Activated CD4-positive, alpha-beta T cell treated with anti-CD3 and anti-CD28 coated beads for 36 hours (primary cell): ENCODE data around the gene HTR1E. TPM values are rescaled to one million over a fixed set of nuclear protein-coding genes. Genes with fewer than 3 reads are reported as not detected.
"Not testable (repeated sequence)": the region's sequence is repeated elsewhere in the genome, so short reads cannot be mapped to it uniquely, and the experiment has no call there.

Source experiments
- ATAC-seq: fragments of 200-7000 bp; cut with Tn5 transposase; one replicate; pipeline ENCODE4 v1.10.0; 2021; ENCODE audit warnings: mild to moderate bottlenecking, moderate library complexity
- CTCF ChIA-PET: fragments of 350-600 bp; sonication (Branson Sonifier 250); formaldehyde crosslinking; loops from one replicate; lab custom pipeline; 2021; ENCODE audit warnings: antibody characterized with exemption; lab: Charles Lee
- POLR2A ChIA-PET: fragments of 350-600 bp; sonication (Branson Sonifier 250); formaldehyde crosslinking; loops from one replicate; lab custom pipeline; 2021; ENCODE audit warnings: antibody characterized with exemption, inconsistent platforms; lab: Charles Lee
- DNase-seq: peaks from one replicate; pipeline ENCODE4 v3.0.0-alpha.2; 2020
- H3K27ac Mint-ChIP-seq: one replicate; pipeline ENCODE4 v1.8.0; 2021; ENCODE audit warnings: mixed read lengths
- H3K27me3 Mint-ChIP-seq: one replicate; pipeline ENCODE4 v1.8.0; 2021; ENCODE audit warnings: mixed read lengths
- H3K36me3 Mint-ChIP-seq: one replicate; pipeline ENCODE4 v1.8.0; 2021; ENCODE audit warnings: low read depth, mixed read lengths
- H3K4me1 Mint-ChIP-seq: one replicate; pipeline ENCODE4 v1.8.0; 2021; ENCODE audit warnings: mixed read lengths
- H3K4me3 Mint-ChIP-seq: one replicate; pipeline ENCODE4 v1.8.0; 2021; ENCODE audit warnings: mild to moderate bottlenecking, moderate library complexity, mixed read lengths
- H3K9me3 Mint-ChIP-seq: one replicate; pipeline ENCODE4 v1.8.0; 2021; ENCODE audit warnings: low read depth, mixed read lengths
- intact Hi-C, 2 experiments: fragments of 100-400 bp; cut with DNase I in 1 of 2; cut with micrococcal nuclease in 1 of 2; formaldehyde crosslinking; loops; one replicate each; pipeline versions ENCODE4 v1.14.2 to v1.15.1; 2022 to 2024; cut with DNase I, micrococcal nuclease
- total RNA-seq, 2 experiments: library from RNA; stranded (reverse); gene quantifications; one replicate each; pipeline ENCODE4 v1.2.3, GENCODE V29; 2021

Gene HTR1E
- total RNA-seq, result not detected

GRCh38 chr6:86937219-86938079 lies at the start of gene HTR1E:
Gene HTR1E, plus strand, starts transcription at chr6:86937528. Its CDS starts 77,807 bp downstream, at chr6:87015335.
- Mint-ChIP-seq H3K27ac (no peak within 1 kb of the TSS), H3K4me3 (no peak within 1 kb of the TSS), H3K27me3 (peaks cover 36% of the 10 kb centered on the region), H3K9me3 (no peaks in the 10 kb centered on the region), H3K36me3 (no peaks in the 10 kb centered on the region), H3K4me1 (no peaks in the 10 kb centered on the region)
- intact Hi-C loops, result no loop called here
- ATAC-seq (peak; percentile 64), DNase-seq (peak; percentile 56)
- ChIA-PET CTCF (interaction anchor here (0.5 to 1.2 kb wide), 4 partner anchors 17 to 1362 kb away, joined by 3 to 5 read pairs (median 3); no protein-coding TSS in a partner anchor), POLR2A (no interaction called here)

- intact Hi-C loops, result no loop called here
- Mint-ChIP-seq H3K9me3 (peaks cover 4% of the 10 kb centered on the region), H3K27ac (no peak overlapping the region), H3K4me1 (no peaks in the 10 kb centered on the region), H3K27me3 (no peaks in the 10 kb centered on the region), H3K4me3 (no peak overlapping the region), H3K36me3 (no peaks in the 10 kb centered on the region)
- DNase-seq, result no peak
- CTCF ChIA-PET, result interaction anchor here (0.6 kb wide), 1 partner anchor 442 kb away, joined by 3 read pairs; no protein-coding TSS in a partner anchor
- POLR2A ChIA-PET, result no interaction called here
- ATAC-seq, result no peak
Measured at GRCh38 chr6:86888301-86888700, 49.0 kb upstream of the HTR1E start.

DNA sequence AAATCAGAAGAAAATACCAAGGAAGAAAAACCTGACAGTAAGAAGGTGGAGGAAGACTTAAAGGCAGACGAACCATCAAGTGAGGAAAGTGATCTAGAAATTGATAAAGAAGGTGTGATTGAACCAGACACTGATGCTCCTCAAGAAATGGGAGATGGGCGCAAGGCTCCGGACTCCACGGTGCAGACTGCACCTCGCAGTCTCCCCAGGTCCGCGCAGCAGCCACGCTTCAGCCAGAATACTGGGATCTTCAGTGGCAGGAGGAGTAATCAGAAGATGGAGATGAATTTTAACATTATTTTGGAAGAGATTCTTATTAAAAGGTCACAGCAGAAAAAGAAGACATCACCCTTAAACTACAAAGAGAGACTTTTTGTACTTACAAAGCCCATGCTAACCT lies 40.1 kb upstream of the HTR1E start:
- DNase-seq, H3K27me3 Mint-ChIP-seq, intact Hi-C loops, H3K27ac Mint-ChIP-seq, H3K36me3 Mint-ChIP-seq, H3K4me1 Mint-ChIP-seq, ATAC-seq, POLR2A ChIA-PET, H3K9me3 Mint-ChIP-seq, CTCF ChIA-PET, H3K4me3 Mint-ChIP-seq: not testable (repeated sequence)

DNA sequence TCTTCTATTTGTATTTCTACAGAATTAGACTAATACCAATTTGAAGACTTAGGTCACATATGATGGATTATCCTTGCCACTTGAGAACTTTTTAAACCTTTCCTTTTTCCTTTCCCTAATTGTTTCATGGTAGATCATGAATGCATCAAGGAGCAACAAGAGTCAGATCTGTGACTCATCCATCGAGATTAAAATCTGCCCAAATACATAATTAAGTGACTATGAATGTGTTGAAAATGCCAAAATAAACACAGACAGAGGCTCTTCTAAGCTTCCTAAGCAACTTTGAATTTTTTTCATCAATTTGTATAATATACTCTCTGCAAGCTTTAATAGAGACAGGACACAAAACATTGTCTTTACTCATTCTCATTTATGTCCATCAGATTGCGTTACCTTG lies 23.5 kb upstream of the HTR1E start:
- intact Hi-C loops, result no loop called here
- DNase-seq (no peak), ATAC-seq (no peak)
- no peak overlapping the region for H3K4me3 Mint-ChIP-seq
- ChIA-PET CTCF (no interaction called here), POLR2A (no interaction called here)
- H3K9me3 Mint-ChIP-seq, result no peaks in the 10 kb centered on the region
- H3K27ac Mint-ChIP-seq, result no peak overlapping the region
- no peaks in the 10 kb centered on the region for H3K27me3 Mint-ChIP-seq
- no peaks in the 10 kb centered on the region for H3K36me3 Mint-ChIP-seq
- no peaks in the 10 kb centered on the region for H3K4me1 Mint-ChIP-seq

DNA sequence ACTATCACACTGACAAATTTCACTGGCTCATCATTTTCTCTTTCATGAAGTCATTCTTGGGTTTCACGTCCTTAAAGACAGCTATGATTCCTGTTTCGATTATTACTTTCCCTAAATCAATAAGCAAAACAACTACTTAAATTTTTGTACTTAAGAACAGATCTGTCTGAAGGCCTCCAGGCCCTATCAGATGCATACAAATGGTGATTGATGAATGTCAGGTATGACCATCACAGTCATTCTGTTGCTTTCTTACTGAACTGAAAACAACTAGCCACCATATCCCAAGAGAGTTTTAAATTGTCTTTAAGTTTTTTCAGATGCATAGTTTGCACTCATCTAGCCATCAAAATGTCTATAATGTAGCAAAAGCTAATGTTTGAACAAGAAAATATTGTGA lies 20.9 kb upstream of the HTR1E start:
- Mint-ChIP-seq H3K4me1 (no peaks in the 10 kb centered on the region), H3K4me3 (no peak overlapping the region), H3K9me3 (no peaks in the 10 kb centered on the region), H3K27ac (no peak overlapping the region), H3K27me3 (peaks cover 5% of the 10 kb centered on the region), H3K36me3 (no peaks in the 10 kb centered on the region)
- intact Hi-C loops, result no loop called here
- DNase-seq, result no peak
- ATAC-seq, result no peak
- ChIA-PET POLR2A (no interaction called here), CTCF (no interaction called here)

GRCh38 chr6:86927138-86927537 lies 10.2 kb upstream of the HTR1E start:
- H3K9me3 Mint-ChIP-seq, H3K27ac Mint-ChIP-seq, DNase-seq, ATAC-seq, intact Hi-C loops, POLR2A ChIA-PET, H3K27me3 Mint-ChIP-seq, CTCF ChIA-PET, H3K4me1 Mint-ChIP-seq, H3K36me3 Mint-ChIP-seq, H3K4me3 Mint-ChIP-seq: not testable (repeated sequence)

DNA sequence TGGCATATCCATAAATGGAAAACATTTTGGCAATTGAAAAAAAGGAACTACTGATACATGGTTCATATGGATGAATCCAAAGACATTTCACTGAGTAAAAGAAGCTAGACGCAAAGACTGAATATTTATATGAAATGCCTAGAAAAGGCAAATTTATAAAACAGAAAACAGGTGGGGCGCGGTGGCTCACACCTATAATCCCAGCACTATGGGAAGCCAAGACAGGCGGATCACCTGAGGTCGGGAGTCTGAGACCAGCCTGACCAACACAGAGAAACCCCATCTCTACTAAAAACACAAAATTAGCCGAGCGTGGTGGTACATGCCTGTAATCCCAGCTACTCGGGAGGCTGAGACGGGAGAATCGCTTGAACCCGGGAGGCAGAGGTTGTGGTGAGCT lies 9.5 kb upstream of the HTR1E start:
- CTCF ChIA-PET, ATAC-seq, POLR2A ChIA-PET, intact Hi-C loops, H3K36me3 Mint-ChIP-seq, H3K9me3 Mint-ChIP-seq, DNase-seq, H3K27ac Mint-ChIP-seq, H3K4me3 Mint-ChIP-seq, H3K4me1 Mint-ChIP-seq, H3K27me3 Mint-ChIP-seq: not testable (repeated sequence)

GRCh38 chr6:86934365-86934764 lies 3.0 kb upstream of the HTR1E start:
- Mint-ChIP-seq H3K4me3 (no peak overlapping the region), H3K9me3 (no peaks in the 10 kb centered on the region), H3K27me3 (peaks cover 24% of the 10 kb centered on the region), H3K36me3 (no peaks in the 10 kb centered on the region), H3K4me1 (no peaks in the 10 kb centered on the region), H3K27ac (no peak overlapping the region)
- CTCF ChIA-PET, result no interaction called here
- no peak for DNase-seq
- intact Hi-C loops, result no loop called here
- POLR2A ChIA-PET, result no interaction called here
- no peak for ATAC-seq

DNA sequence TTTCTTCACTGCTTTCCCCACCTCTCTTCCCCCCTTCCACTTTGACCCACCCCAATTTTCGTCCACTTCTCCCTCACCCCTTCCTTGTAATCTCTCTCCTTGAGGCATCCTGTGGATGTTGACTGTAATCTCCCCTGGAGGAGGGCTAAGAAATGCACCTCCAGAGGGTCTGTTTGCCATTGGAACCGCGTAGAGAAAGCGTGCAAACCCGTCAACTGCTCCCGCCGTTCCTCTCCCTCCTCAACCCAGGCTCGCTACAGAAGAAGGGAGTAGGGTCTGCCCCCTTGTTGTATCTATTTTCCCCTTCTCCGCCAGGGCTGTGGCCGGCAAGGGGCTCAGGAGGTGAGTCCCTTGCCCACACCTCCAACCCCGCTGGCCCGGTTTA lies 502 bp upstream of the HTR1E start:
- no peaks in the 10 kb centered on the region for H3K9me3 Mint-ChIP-seq
- intact Hi-C loops, result no loop called here
- DNase-seq, result no peak
- ATAC-seq, result no peak
- H3K4me1 Mint-ChIP-seq, result no peaks in the 10 kb centered on the region
- CTCF ChIA-PET, result interaction anchor here (0.6 to 1.2 kb wide), 2 partner anchors 17 to 1363 kb away, joined by 3 to 5 read pairs; no protein-coding TSS in a partner anchor
- H3K4me3 Mint-ChIP-seq, result no peak overlapping the region
- peaks cover 36% of the 10 kb centered on the region for H3K27me3 Mint-ChIP-seq
- H3K36me3 Mint-ChIP-seq, result no peaks in the 10 kb centered on the region
- H3K27ac Mint-ChIP-seq, result no peak overlapping the region
- POLR2A ChIA-PET, result no interaction called here

GRCh38 chr6:86938814-86939213 lies 1.5 kb downstream of the HTR1E start:
- no peaks in the 10 kb centered on the region for H3K36me3 Mint-ChIP-seq
- no peaks in the 10 kb centered on the region for H3K9me3 Mint-ChIP-seq
- no peak overlapping the region for H3K4me3 Mint-ChIP-seq
- no peak for ATAC-seq
- CTCF ChIA-PET, result interaction anchor here (1.1 kb wide), 1 partner anchor 9 kb away, joined by 4 read pairs; no protein-coding TSS in a partner anchor
- intact Hi-C loops, result no loop called here
- DNase-seq, result no peak
- peaks cover 38% of the 10 kb centered on the region for H3K27me3 Mint-ChIP-seq
- no peak overlapping the region for H3K27ac Mint-ChIP-seq
- H3K4me1 Mint-ChIP-seq, result no peaks in the 10 kb centered on the region
- POLR2A ChIA-PET, result interaction anchor here (0.5 kb wide), 1 partner anchor 791 kb away, joined by 3 read pairs; no protein-coding TSS in a partner anchor

DNA sequence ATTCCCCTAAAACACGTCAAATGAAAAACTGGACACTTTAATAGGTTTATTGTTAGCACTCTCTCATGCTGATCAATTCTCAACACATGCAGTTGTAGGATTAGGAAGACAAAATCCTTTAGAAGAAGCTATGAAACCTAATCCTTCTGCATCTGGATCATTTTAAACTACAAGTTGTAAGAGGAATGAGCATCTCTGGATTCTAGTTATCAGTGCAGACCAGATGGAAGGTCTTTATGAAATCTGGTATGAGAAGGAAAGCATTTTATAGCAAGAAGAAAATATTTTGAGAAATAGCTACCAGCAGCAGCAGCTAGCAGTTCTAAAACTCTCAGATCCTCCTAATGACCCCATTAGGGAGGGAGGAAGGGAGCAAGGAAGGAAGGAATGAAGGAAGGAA lies 4.1 kb downstream of the HTR1E start:
- DNase-seq (no peak), ATAC-seq (no peak)
- Mint-ChIP-seq H3K36me3 (no peaks in the 10 kb centered on the region), H3K4me3 (no peak overlapping the region), H3K4me1 (no peaks in the 10 kb centered on the region), H3K27ac (no peak overlapping the region), H3K9me3 (no peaks in the 10 kb centered on the region), H3K27me3 (peaks cover 28% of the 10 kb centered on the region)
- POLR2A ChIA-PET, result no interaction called here
- intact Hi-C loops, result no loop called here
- CTCF ChIA-PET, result no interaction called here
